ENCODE measurements around the gene BFSP2. TPM values are rescaled to one million over a fixed set of nuclear protein-coding genes. Genes with fewer than 3 reads are reported as not detected.

BFSP2 gene
- total RNA-seq, 2 donors from 2014 or later = not detected

DNA sequence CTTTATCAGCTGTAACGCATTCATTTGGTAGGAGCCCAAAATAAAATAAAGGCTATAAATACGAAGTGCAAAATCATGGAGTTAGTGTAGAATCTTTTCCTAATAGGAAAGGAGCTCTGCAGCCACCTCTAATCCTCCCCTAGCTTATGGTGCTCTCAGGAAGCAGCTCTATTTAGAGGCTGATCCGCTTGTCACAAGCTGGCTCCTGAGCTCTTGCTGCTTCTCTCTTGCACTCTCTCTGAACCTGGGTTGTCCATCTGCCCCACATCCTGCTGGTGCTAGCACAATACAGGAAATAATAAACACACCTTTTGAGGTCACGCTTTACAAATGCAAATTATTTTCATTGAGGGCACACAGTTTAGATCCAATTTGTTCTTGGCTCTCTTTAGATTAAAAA lies 37.3 kb upstream of the BFSP2 start:
- intact Hi-C loops (cut with DNase I) = no loop called here
- DNase-seq = no peak
- Histone ChIP-seq H3K27me3 (no peaks in the 10 kb centered on the region), H3K36me3 (replicated peaks in 1 of 2; ENCODE audit: insufficient read depth in 1 of 2, low read depth in 2 of 2) (no peaks in the 10 kb centered on the region), H3K27ac (no peak overlapping the region), H3K4me3 (no peak overlapping the region), H3K9me3 (no peaks in the 10 kb centered on the region), H3K4me1 (no peaks in the 10 kb centered on the region)
- WGBS, 2 donors = 80 to 82% methylated on average over 4 of the region's 4 CpGs
- ATAC-seq = no peak
- no peak for TF ChIP-seq CTCF (IDR thresholded peaks at IDR 0.05)
- TF ChIP-seq POLR2A (IDR thresholded peaks at IDR 0.05) = no peak

- TF ChIP-seq POLR2A (IDR thresholded peaks at IDR 0.05) (no peak), CTCF (IDR thresholded peaks at IDR 0.05) (no peak)
- WGBS, 2 donors = 78 to 79% methylated on average over 4 of the region's 4 CpGs
- Histone ChIP-seq H3K36me3 (replicated peaks in 1 of 2; ENCODE audit: insufficient read depth in 1 of 2, low read depth in 2 of 2) (no peaks in the 10 kb centered on the region), H3K4me3 (no peak overlapping the region), H3K4me1 (no peaks in the 10 kb centered on the region), H3K27ac (no peak overlapping the region), H3K9me3 (no peaks in the 10 kb centered on the region), H3K27me3 (no peaks in the 10 kb centered on the region)
- no peak for DNase-seq
- intact Hi-C loops (cut with DNase I) = no loop called here
- no peak for ATAC-seq
Observed at GRCh38 chr3:133364704-133365103, 35.2 kb upstream of the BFSP2 start.

DNA sequence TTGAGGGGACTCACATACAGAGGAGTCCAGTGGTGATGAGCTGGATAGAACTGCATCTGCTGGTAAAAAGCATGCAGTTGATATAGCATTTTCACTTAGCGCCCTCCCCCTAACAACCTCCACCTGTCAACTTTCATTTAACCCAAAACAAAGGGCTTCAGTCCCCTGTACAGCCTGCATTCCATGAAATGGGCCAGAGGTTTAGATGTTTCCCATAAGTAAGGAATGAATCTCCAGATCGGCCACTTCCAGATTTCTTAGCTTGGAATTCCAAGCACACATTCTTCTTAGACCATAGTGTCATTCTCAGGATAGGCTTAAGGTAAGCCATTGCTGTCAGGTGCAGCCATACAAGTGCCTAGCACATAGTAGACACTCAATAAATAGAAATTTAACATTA lies 32.9 kb upstream of the BFSP2 start:
- Histone ChIP-seq H3K4me1 (no peaks in the 10 kb centered on the region), H3K27ac (no peak overlapping the region), H3K9me3 (no peaks in the 10 kb centered on the region), H3K4me3 (no peak overlapping the region), H3K27me3 (no peaks in the 10 kb centered on the region), H3K36me3 (replicated peaks in 1 of 2; ENCODE audit: insufficient read depth in 1 of 2, low read depth in 2 of 2) (no peaks in the 10 kb centered on the region)
- TF ChIP-seq CTCF (IDR thresholded peaks at IDR 0.05) = no peak
- no peak for TF ChIP-seq POLR2A (IDR thresholded peaks at IDR 0.05)
- no peak for ATAC-seq
- WGBS, 2 donors = 82 to 100% methylated on average over 2 of the region's 2 CpGs
- no peak for DNase-seq
- intact Hi-C loops (cut with DNase I) = no loop called here

DNA sequence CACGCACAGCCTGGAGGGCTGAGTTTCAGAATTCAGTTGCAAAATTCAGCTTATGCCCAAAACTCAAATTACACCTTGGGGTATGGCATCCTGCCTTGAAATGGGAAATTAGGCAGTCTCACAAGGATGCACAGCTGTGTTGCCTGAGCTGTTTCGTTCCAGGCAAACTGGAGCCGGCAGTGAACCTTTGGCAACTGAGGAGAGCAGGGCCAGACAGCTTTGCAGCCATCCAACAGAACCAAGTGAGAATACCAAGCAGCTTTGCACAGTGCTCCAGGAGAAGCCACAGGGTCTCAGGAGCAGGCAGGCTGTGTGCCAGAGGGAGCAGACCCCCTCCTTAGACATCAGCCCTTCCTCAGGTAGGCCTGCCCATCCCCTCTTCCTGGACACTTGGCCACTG lies 32.5 kb upstream of the BFSP2 start:
- no peak for ATAC-seq
- H3K4me3 ChIP-seq = no peak overlapping the region
- no peaks in the 10 kb centered on the region for H3K27me3 ChIP-seq
- intact Hi-C loops (cut with DNase I) = no loop called here
- WGBS, 2 donors = 87 to 94% methylated on average over 3 of the region's 3 CpGs
- no peak for TF ChIP-seq CTCF (IDR thresholded peaks at IDR 0.05)
- TF ChIP-seq POLR2A (IDR thresholded peaks at IDR 0.05) = no peak
- no peak overlapping the region for H3K27ac ChIP-seq
- no peak for DNase-seq
- H3K9me3 ChIP-seq = no peaks in the 10 kb centered on the region
- no peaks in the 10 kb centered on the region for H3K4me1 ChIP-seq
- no peaks in the 10 kb centered on the region for H3K36me3 ChIP-seq (replicated peaks in 1 of 2; ENCODE audit: insufficient read depth in 1 of 2, low read depth in 2 of 2)

GRCh38 chr3:133367956-133368355 lies 31.9 kb upstream of the BFSP2 start:
- no peak for ATAC-seq
- no peaks in the 10 kb centered on the region for H3K9me3 ChIP-seq
- H3K27me3 ChIP-seq = no peaks in the 10 kb centered on the region
- TF ChIP-seq POLR2A (IDR thresholded peaks at IDR 0.05) (no peak), CTCF (IDR thresholded peaks at IDR 0.05) (no peak)
- H3K36me3 ChIP-seq (replicated peaks in 1 of 2; ENCODE audit: insufficient read depth in 1 of 2, low read depth in 2 of 2) = no peaks in the 10 kb centered on the region
- H3K4me3 ChIP-seq = no peak overlapping the region
- DNase-seq = no peak
- H3K4me1 ChIP-seq = no peaks in the 10 kb centered on the region
- no peak overlapping the region for H3K27ac ChIP-seq
- 20 to 45% methylated on average over 1 of the region's 1 CpG for WGBS, 2 donors
- intact Hi-C loops (cut with DNase I) = no loop called here
